ENCODE results near the gene GLI2.

GLI2 gene

GRCh38 chr2:120740765-120741524 lies 5.3 kb downstream of the GLI2 start:
- Histone ChIP-seq H3K27me3 (ENCODE audit: control insufficient read depth, insufficient read depth, low read length) (no peaks in the 10 kb centered on the region), H3K4me3 (ENCODE audit: low read depth, low read length) (peak overlapping the region; percentile 85)

GRCh38 chr2:120741571-120742561 lies 6.2 kb downstream of the GLI2 start:
- H3K9ac ChIP-seq (ENCODE audit: low read depth, low read length) = peak overlapping the region; percentile 66
- H3K4me3 ChIP-seq (ENCODE audit: low read depth, low read length) = peak overlapping the region; percentile 85
- peaks cover 33% of the 10 kb centered on the region for H3K4me1 ChIP-seq (ENCODE audit: control insufficient read depth, insufficient read depth, low read length)
- no peaks in the 10 kb centered on the region for H3K36me3 ChIP-seq (ENCODE audit: control insufficient read depth, insufficient read depth, low read length)
- H3K9me3 ChIP-seq (ENCODE audit: control insufficient read depth, insufficient read depth, low read length) = no peaks in the 10 kb centered on the region
- no peaks in the 10 kb centered on the region for H3K27me3 ChIP-seq (ENCODE audit: control insufficient read depth, insufficient read depth, low read length)

More at GRCh38 chr2:120740765-120741524, 5.3 kb downstream of the GLI2 start:
- no peaks in the 10 kb centered on the region for H3K9me3 ChIP-seq (ENCODE audit: control insufficient read depth, insufficient read depth, low read length)
- H3K36me3 ChIP-seq (ENCODE audit: control insufficient read depth, insufficient read depth, low read length) = no peaks in the 10 kb centered on the region
- peaks cover 33% of the 10 kb centered on the region for H3K4me1 ChIP-seq (ENCODE audit: control insufficient read depth, insufficient read depth, low read length)
- peak overlapping the region; percentile 19 for H3K9ac ChIP-seq (ENCODE audit: low read depth, low read length)

- Histone ChIP-seq H3K9me3 (ENCODE audit: control insufficient read depth, insufficient read depth, low read length) (no peaks in the 10 kb centered on the region), H3K36me3 (ENCODE audit: control insufficient read depth, insufficient read depth, low read length) (no peaks in the 10 kb centered on the region), H3K9ac (ENCODE audit: low read depth, low read length) (no peak overlapping the region), H3K4me3 (ENCODE audit: low read depth, low read length) (no peak overlapping the region), H3K27me3 (ENCODE audit: control insufficient read depth, insufficient read depth, low read length) (no peaks in the 10 kb centered on the region), H3K4me1 (ENCODE audit: control insufficient read depth, insufficient read depth, low read length) (peaks cover 32% of the 10 kb centered on the region)
These were observed 8.0 kb downstream of the GLI2 start for GRCh38 chr2:120743657-120744056.

- H3K27me3 ChIP-seq (ENCODE audit: control insufficient read depth, insufficient read depth, low read length) = no peaks in the 10 kb centered on the region
- no peak overlapping the region for H3K9ac ChIP-seq (ENCODE audit: low read depth, low read length)
- no peaks in the 10 kb centered on the region for H3K36me3 ChIP-seq (ENCODE audit: control insufficient read depth, insufficient read depth, low read length)
- H3K4me1 ChIP-seq (ENCODE audit: control insufficient read depth, insufficient read depth, low read length) = peaks cover 26% of the 10 kb centered on the region
- no peak overlapping the region for H3K4me3 ChIP-seq (ENCODE audit: low read depth, low read length)
- no peaks in the 10 kb centered on the region for H3K9me3 ChIP-seq (ENCODE audit: control insufficient read depth, insufficient read depth, low read length)
These were observed 9.1 kb downstream of the GLI2 start for GRCh38 chr2:120744817-120745216.

- H3K36me3 ChIP-seq (ENCODE audit: control insufficient read depth, insufficient read depth, low read length) = no peaks in the 10 kb centered on the region
- no peaks in the 10 kb centered on the region for H3K9me3 ChIP-seq (ENCODE audit: control insufficient read depth, insufficient read depth, low read length)
- no peaks in the 10 kb centered on the region for H3K27me3 ChIP-seq (ENCODE audit: control insufficient read depth, insufficient read depth, low read length)
- H3K4me1 ChIP-seq (ENCODE audit: control insufficient read depth, insufficient read depth, low read length) = peaks cover 25% of the 10 kb centered on the region
- H3K4me3 ChIP-seq (ENCODE audit: low read depth, low read length) = no peak overlapping the region
- H3K9ac ChIP-seq (ENCODE audit: low read depth, low read length) = no peak overlapping the region
These were observed 9.9 kb downstream of the GLI2 start for GRCh38 chr2:120745420-120746111.

- Histone ChIP-seq H3K4me3 (ENCODE audit: low read depth, low read length) (no peak overlapping the region), H3K4me1 (ENCODE audit: control insufficient read depth, insufficient read depth, low read length) (peaks cover 29% of the 10 kb centered on the region), H3K27me3 (ENCODE audit: control insufficient read depth, insufficient read depth, low read length) (no peaks in the 10 kb centered on the region)
These were observed 10.5 kb downstream of the GLI2 start for GRCh38 chr2:120746144-120746543.

GRCh38 chr2:120747281-120747680 lies 11.6 kb downstream of the GLI2 start:
- Histone ChIP-seq H3K4me1 (ENCODE audit: control insufficient read depth, insufficient read depth, low read length) (peaks cover 27% of the 10 kb centered on the region), H3K9ac (ENCODE audit: low read depth, low read length) (no peak overlapping the region)

More at GRCh38 chr2:120746144-120746543, 10.5 kb downstream of the GLI2 start:
- no peaks in the 10 kb centered on the region for H3K36me3 ChIP-seq (ENCODE audit: control insufficient read depth, insufficient read depth, low read length)
- no peaks in the 10 kb centered on the region for H3K9me3 ChIP-seq (ENCODE audit: control insufficient read depth, insufficient read depth, low read length)
- H3K9ac ChIP-seq (ENCODE audit: low read depth, low read length) = no peak overlapping the region

GRCh38 chr2:120747706-120748105 lies 12.0 kb downstream of the GLI2 start:
- Histone ChIP-seq H3K9ac (ENCODE audit: low read depth, low read length) (no peak overlapping the region), H3K9me3 (ENCODE audit: control insufficient read depth, insufficient read depth, low read length) (no peaks in the 10 kb centered on the region), H3K4me1 (ENCODE audit: control insufficient read depth, insufficient read depth, low read length) (peaks cover 22% of the 10 kb centered on the region), H3K27me3 (ENCODE audit: control insufficient read depth, insufficient read depth, low read length) (no peaks in the 10 kb centered on the region), H3K4me3 (ENCODE audit: low read depth, low read length) (no peak overlapping the region), H3K36me3 (ENCODE audit: control insufficient read depth, insufficient read depth, low read length) (no peaks in the 10 kb centered on the region)

More at GRCh38 chr2:120747281-120747680, 11.6 kb downstream of the GLI2 start:
- H3K9me3 ChIP-seq (ENCODE audit: control insufficient read depth, insufficient read depth, low read length) = no peaks in the 10 kb centered on the region
- H3K27me3 ChIP-seq (ENCODE audit: control insufficient read depth, insufficient read depth, low read length) = no peaks in the 10 kb centered on the region
- no peaks in the 10 kb centered on the region for H3K36me3 ChIP-seq (ENCODE audit: control insufficient read depth, insufficient read depth, low read length)
- no peak overlapping the region for H3K4me3 ChIP-seq (ENCODE audit: low read depth, low read length)

GRCh38 chr2:120748310-120748709 lies 12.6 kb downstream of the GLI2 start:
- Histone ChIP-seq H3K4me1 (ENCODE audit: control insufficient read depth, insufficient read depth, low read length) (peaks cover 17% of the 10 kb centered on the region), H3K27me3 (ENCODE audit: control insufficient read depth, insufficient read depth, low read length) (no peaks in the 10 kb centered on the region), H3K9me3 (ENCODE audit: control insufficient read depth, insufficient read depth, low read length) (no peaks in the 10 kb centered on the region), H3K4me3 (ENCODE audit: low read depth, low read length) (no peak overlapping the region), H3K36me3 (ENCODE audit: control insufficient read depth, insufficient read depth, low read length) (no peaks in the 10 kb centered on the region), H3K9ac (ENCODE audit: low read depth, low read length) (no peak overlapping the region)

- no peak overlapping the region for H3K4me3 ChIP-seq (ENCODE audit: low read depth, low read length)
- H3K9me3 ChIP-seq (ENCODE audit: control insufficient read depth, insufficient read depth, low read length) = no peaks in the 10 kb centered on the region
- H3K4me1 ChIP-seq (ENCODE audit: control insufficient read depth, insufficient read depth, low read length) = peaks cover 17% of the 10 kb centered on the region
These were observed 13.1 kb downstream of the GLI2 start for GRCh38 chr2:120748741-120749140.

More at GRCh38 chr2:120748741-120749140, 13.1 kb downstream of the GLI2 start:
- no peak overlapping the region for H3K9ac ChIP-seq (ENCODE audit: low read depth, low read length)
- no peaks in the 10 kb centered on the region for H3K36me3 ChIP-seq (ENCODE audit: control insufficient read depth, insufficient read depth, low read length)
- no peaks in the 10 kb centered on the region for H3K27me3 ChIP-seq (ENCODE audit: control insufficient read depth, insufficient read depth, low read length)
